SW 1271 (cell line): Measurements from ENCODE around the gene SAPCD2.
"Not testable (repeated sequence)": the region's sequence is repeated elsewhere in the genome, so short reads cannot be mapped to it uniquely, and the experiment has no call there.

Source experiments
- DNase-seq, 2 experiments: peaks; one replicate each; lab custom pipeline; 2025; lab: John Stamatoyannopoulos, UW

SAPCD2 gene

DNA sequence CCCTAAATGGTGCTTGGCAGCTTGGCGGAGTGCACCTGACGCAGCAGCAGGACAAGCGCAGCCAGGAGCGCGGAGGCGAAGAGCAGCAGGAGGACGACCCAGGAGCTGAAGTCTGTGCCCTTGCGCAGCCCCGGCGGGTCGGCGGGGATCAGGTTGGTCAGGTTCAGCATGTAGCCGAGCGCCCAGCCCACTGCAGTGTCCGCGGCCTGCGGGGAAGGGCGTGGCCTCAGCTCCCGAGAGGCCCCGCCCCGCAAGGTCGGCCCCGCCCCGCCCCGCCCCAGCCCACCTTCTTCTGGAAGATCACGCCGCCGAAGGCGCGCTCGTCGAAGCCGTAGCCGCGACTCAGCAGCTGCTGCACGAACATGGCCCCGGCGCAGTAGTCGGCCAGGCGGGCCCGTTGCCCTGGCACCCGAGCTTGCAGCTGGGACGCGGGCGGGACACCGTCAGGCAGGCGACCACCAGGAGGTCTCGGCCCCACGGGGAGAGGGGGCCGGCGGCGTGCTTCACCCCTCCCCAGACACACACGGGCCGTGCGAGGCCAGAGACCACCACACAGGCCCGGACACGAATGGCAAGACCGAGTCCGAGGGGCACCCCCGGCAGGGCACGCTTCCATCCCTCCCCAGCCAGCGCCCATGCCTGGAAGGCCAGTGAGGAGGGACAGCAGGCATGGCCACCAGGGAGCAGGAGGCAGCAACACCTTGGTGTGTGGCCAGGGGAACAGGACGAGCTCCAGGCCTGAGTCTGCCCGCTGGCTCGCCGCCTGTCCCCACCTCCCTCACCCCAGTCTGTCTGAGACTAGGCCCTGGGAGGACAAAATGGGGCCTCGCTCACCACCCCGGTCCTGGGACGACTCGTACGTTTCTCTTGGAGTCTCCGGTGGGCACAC, 21.5 kb downstream of the SAPCD2 start:
- no peak for DNase-seq

DNA sequence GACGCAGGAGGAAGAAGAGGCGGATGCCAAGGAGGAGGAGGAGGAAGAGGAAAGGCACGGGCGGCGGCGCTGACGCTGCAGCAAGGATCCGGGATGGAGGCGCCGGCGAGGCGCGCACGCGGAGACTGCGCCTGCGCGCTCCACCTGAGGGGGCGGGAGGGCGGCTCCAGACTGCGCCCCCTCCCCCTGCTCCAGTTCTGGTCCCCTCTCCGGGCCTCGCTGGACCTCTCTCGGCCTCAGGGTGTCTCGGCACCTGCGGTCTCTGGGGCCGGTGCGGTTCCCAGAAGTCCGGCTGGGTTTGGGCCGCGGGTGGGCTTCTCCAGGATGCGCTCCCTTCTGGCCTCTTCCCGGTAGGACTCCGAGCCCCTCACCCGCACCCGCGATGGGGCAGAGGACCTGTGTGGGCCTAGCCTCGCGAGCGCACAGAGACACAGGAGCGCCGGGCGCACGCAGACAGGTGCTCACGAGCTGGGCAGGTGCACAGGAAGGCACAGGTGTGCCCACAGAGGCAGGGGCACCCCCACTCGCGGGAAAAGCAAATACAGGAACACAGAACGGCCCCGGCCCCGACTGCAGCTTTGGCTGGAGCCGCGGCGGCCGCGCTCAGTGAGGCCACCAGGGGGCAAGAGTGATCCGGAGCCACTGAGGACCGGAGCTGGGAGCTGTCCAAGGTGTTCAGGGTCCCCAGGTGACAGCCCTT, 24.1 kb downstream of the SAPCD2 start, which contains the start of gene NPDC1:
NPDC1 (minus strand) TSS at position 90 of the 700 bp plus-strand sequence. CDS start 188 bp downstream, outside the sequence.
- DNase-seq, result peak in 1 of 2 experiments; percentile 74

DNA sequence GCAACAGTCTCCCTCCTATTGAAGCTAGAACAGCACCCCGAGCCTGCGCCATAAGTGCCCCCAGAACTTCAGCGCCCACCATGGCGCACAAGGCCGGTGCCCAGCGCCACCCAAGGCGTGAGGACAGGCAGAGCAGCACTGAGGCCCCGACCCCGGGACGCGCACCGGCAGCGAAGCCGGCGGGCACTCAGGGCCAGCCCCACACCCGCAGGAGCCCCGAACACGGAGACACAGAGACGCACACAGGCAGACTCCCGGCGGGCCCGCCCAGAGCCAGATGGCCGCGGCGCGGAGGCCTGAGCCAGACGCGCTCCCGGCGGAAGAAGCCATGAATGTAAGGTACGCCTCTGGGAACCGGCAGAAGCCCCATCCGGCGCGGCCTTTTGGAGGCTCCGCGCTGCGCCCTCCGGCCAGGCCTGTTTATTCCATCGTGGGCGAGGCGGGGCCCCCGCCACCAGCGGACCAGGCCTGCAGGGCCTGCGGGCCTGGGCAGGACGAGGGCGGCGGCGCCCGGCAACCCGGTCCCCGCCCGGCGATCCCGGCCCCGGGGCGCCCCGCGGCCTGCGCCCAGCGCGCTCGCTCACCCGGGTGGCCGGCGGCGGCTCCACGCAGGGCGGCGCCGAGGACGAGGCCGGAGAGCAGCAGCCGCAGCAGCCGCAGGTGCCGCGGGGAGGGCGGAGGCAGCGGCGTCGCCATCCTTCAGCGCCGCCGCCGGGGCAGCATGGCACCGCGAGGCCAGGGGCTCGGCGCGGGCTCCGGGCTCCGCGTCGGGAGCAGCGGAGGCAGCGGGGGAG, 24.9 kb downstream of the SAPCD2 start:
- peak in 1 of 2 experiments; percentile 32 for DNase-seq

DNA sequence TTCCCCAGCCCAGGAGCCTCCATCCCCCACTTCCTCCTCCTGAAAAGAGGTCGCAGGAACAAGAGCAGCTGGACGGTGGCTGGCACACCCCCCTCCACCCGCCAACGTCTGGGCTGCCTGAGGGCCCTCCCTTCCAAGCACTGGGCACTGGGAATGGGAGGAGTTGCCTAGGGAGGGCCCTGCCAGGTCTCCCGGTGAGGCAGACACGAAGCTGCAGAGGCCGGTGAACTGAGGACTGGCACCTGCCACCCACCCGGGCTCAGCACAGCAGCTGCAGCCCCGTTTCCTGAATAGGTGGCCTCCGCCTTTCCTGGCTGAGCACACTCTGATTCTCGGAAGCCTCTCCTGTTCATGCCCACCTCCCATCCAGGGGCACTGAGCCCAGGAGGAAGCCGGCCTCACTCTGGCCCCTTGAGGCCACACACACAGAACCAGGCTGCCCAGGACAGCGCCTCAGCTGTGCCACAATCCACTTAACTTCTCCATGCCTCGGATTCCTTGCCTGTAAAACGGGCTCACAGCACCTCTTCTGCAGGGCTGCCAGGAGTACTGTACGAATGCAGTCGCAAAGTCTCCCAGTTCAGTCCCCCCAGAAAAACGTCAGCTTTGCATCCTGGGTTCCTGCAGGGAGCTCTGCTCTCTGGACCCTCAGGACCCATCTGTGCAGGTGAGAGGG, 25.7 kb downstream of the SAPCD2 start:
- DNase-seq, result no peak

DNA sequence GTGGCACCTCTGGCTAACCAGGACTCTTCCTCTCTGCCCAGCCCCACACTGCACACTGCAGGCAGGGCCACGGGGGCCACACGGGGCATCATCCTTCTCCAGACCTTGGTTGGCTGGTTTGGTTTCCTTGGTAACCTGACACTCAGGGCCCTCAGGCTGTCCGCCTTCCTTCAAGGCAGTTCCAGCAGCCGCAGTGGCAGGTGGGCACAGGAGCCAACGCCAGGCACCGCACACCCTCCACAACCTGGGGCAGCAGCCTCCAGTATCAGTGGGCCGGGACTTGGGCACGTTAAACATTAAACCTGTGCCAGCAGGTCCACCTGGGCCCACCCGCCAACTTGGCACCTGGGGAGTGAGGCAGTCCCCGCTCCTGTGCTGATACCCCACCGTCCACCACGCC, 26.3 kb downstream of the SAPCD2 start:
- no peak for DNase-seq

DNA sequence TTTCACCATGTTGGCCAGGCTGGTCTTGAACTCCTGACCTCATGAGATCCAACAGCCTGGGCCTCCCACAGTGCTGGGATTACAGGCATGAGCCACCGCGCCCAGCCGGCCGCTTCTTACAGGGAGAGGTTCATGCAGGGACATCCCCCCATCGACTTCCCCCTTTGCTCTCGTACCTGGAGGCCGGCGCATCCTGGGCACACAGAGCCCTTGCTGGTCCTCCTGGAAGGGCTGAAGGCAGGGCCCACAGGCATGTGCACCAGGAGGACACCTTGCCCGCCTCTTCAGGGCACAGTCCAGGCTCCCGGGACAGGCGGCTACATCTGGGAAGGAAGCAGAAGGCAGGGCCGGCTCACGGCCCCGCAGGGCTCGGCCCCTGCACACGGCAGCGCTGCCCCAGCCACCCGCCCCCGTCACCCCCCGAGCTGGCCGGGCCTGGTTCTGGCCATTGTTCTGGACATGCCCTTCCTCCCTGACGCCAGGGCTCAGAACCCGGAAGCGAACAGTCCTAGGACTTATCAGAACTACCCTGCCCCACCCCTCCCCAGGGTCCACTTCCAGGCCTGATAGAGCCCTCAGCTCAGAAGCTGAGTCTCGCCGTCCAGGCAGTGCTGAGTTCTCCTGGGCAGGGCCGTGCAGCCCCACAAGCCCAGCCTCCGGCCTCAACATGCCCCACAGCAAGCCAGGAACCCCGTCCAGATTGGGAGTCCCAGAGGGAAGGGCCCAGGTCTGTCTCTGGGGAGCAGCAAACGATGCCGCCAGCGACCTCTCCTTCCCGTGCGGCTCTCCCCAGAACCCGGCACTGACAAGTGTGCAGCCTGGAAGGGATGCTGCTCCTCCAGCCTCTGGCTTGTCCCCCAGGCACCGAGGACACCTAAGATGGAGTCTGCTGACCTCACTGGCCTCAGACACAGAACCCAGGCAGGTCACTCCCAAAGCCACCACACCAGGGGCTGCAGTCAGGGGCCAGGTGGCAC, 27.3 kb downstream of the SAPCD2 start:
- DNase-seq, result no peak

DNA sequence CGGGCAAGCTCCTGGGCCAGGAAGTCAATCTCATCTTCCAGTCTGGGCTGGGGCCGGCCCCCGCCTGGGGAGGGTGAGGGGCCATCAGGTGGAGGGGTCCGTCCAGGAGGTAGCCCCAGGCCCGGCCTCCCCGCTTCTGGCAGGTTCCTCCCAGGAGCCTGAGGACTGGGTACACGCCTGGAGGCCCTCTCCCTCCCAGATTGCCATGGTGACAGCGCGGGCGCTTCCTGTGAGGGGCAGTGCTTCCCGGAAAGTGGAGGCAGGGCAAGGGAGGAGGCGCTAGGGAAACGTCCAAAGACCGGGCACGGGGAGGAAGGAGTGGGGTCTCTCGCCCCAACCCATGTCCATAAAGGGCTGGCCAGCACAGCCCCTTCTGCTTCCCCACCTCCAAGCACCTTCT, 29.2 kb downstream of the SAPCD2 start:
- no peak for DNase-seq

DNA sequence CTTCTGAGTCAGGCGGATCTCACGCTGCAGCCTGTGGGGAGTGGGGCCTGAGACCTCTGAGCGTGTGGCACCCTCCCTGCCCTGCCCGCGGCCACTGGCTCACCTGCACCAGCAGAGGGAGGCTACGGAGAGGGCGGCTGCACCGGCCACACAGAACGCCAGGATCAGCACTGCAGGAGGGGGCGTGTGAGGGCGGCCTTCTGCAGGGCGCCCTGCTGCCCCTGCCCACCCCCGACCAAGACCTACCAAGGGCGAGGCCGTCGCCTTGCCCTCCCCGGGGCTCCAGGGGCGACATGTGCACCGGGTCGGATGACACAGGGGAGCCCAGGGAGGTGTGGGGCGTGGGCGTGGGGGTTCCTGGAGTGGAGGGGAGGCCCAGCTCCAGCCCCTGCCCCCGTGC, 29.8 kb downstream of the SAPCD2 start:
- no peak for DNase-seq

DNA sequence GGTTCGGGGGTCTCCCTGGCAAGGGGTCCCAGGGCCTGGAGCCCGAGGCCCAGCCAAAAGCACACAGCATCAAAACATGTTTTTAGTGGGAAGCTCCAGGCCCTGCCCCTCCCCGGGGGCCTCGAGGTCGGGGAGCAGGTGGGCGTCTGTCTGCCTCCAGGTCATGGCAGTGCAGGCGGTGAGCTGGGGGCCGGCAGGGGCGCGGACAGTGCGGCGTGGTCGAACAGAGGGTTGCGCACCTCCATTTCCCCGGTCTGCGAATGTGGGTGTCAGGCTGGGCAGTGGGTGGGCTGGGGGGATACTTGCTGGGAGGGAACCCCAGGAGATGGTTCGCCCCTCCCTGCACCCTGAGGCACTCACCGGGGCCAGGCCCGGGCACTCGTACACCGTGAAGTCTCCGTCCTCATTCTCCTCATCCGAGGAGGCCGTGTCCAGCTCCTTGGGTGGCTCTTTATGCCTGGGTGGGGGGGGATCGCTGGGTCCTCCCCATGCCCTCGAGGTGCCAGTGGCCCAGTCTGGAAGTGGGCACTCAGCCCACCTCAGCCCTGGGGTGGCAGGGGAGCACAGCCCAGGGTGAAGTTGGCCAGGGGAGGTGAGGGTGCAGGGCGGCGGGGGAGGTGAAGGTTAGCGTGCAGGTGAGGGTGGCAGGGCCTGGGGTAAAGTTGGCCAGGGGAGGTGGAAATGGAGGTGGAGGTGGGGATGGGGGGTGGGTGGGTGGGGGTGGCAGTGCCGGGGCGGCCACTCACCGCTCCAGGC, 30.6 kb downstream of the SAPCD2 start:
- no peak for DNase-seq

DNA sequence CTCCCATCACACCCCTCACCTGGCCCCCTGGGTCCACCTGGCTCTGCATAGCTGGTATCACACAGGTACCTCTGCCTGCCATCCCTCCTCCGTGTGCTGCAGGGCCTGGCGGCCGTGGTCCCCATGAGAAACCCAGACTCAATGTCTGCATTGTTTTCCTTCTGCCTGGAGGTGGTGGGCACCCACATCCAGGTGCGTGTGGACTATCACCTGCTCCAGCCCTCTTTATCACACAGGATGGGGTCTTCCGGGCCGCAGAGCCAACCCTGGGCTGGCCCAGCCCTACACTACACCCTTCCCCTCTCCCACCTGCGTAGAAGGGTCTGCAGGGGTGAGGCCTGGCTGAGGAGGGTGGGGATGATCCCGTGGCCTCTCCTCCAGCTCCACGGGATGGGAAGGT, 31.4 kb downstream of the SAPCD2 start:
- DNase-seq, result no peak

DNA sequence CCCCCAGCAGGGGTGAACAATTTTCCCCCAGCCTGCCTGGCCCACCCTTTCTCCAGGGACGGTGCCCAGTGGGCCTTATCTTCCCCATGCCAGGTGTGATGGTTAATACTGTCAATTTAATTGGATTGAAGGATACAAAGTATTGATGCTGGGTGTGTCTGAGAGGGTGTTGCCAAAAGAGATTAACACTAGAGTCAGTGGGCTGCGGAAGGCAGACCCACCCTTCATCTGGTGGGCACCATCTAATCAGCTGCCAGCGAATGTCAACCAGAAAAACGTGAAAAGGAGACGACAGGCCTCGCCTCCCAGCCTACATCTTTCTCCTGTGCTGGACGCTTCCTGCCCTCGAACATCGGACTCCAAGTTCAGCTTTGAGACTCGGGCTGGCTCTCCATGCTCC, 32.9 kb downstream of the SAPCD2 start:
- DNase-seq, result no peak

DNA sequence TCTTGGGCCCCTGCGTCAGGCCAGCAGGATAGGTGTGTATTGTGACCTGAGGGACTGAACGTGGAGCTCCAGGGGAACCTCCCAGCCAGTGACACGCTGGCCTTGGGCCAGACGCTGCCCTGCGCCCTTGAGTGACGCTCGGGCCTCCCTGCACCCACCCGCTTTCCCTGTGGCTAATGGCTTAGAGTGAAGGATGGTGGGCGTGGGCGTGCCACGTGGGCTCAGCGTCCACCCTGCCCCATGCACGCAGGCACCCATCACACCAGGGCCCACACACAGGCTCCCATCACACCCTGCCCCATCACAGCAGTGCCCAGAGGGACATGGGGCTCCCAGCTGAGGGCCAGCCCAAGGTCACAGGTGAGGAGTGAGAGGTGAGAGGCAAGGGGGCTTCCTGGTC, 33.3 kb downstream of the SAPCD2 start:
- DNase-seq, result no peak

DNA sequence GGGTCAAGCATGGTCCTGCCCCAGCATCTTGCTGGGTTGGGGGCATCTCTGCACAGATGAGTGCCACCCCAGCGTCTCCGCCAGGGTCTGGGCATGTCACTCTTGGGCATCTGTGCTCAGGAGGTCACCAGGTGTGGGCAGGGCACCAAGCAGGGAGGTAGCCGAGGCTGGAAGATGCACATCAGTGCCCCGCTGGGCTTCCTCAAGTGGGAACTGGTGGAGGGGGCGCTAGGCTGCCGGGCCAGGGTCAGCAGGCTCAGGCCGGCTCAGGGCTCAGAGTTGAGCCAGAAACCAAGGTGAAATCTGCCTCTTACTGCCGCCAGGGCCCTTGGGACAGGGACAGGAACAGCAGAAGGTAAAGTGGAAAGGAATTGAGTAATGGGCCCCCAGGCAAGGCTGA, 34.4 kb downstream of the SAPCD2 start:
- DNase-seq, result no peak

DNA sequence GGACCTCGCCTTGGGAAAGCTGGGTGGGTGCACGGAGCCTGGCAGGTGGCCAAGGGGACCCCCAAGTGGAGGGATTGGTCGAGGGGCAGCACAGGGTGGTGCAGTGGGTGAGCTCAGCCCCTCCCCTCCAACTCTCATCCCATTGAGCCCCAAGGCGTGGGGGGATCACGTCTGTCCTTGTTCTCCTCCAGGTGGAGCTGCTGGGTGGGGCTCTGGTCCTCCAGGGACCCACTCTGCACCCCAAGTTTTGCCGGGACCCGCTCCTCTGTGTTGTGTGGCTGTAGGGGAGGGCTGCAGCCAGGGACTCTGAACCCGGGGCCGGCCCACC, 34.9 kb downstream of the SAPCD2 start:
- DNase-seq, result no peak

DNA sequence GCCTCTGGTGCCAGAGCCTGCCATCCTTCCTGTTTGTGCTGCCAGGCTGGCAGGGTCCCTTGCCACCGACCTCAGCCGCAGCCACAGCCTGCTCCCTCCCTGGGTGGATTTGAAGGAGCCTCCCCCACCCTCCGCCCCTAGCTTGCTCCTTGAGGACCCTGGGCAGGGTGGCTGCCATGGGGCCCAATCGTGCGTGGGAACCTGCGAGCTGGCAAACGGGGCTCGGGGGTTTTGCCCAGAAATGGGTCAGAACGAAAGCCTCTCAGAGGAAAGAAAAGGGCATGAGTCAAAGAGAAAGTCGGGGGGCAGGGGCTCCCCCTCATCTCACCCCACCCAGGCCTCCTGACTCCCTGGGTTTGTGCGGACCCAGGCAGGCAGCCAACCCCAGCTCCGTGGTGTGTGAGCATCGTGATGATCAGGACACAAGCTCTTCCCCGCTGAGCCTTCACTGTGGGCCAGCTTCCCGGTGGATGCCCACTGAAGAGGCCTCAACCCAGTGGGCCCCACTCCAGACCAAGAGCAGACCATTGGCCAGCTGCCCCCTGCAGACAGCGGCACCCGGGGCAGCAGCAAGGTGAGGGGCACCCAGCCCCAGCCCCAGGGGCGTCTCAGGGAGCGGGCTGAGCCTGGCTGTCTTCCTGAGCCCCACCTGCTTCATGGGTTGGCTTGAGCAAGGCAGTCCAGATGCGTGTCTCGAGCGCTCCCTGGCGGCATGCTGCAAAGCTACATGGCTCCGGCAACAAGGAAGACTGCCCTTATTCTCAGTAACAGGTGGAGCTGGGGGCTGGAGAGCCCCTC, 35.4 kb downstream of the SAPCD2 start:
- DNase-seq, result peak; percentile 38 to 79

DNA sequence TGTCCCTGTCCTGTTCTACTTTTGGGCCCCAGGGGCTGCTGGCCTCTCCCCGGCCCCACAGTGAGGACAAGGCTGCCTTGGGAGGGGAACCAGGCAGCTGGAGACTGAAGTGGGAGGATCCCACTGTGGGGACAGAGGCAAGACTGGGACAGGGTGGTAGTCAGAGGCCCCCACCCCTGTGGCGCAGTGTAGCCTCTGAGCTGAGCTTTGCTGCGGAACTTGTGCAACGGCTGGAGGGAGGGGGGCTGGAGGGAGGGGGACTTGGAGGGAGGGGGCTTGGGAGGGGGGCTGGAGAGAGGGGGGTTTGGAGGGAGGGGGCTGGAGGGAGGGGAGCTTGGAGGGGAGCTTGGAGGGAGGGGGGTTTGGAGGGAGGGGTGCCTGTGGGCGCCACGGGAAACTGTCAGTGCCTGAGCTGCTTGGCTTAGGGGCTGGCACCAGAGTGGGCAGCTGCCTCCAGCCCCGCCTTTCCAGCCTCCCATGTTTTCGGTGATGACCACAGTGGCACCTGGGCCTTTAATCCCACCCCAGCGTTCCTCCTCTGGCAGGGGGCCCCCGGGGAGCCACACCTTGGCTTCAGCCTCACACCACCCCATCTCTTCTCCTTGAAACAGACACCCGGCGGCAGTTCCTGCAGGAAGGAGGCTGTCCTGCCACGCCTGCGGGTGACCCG, 36.2 kb downstream of the SAPCD2 start:
- DNase-seq, result no peak

DNA sequence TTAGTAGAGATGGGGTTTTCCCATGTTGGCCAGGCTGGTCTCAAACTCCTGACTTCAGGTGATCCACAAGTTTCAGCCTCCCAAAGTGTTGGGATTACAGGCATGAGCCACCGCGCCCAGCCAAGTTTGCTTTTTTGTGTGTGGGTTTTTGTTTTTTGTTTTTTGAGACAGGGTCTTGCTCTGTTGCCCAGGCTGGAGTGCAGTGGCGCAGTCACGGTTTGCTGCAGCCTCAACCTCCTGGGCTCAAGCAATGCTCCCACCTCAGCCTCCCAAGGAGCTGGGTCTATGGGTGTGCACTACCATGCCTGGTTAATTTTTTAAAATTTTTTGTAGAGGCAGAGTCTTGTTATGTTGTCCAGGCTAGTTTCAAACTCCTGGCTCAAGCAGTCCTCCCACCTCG, 36.9 kb downstream of the SAPCD2 start:
- not testable (repeated sequence) for DNase-seq

DNA sequence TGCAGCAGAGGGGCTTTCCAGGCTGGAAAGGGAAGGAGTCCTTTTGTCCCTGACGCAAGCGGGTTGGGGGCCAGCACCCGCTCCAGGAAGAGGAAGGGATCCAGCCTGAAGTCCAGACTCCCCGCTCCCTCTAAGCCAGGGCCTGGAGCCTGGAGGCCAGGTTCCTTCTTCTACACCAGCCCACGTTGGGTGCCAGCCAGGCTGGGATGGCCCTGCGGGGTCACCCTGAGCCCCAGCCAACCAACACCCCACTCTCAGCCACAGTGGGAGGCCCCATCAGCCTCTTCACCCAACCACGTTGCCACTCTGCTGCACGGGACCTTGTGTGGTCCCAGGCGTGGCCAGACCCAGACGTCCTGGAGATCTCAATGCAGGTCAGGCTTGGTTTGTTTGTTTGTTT, 37.5 kb downstream of the SAPCD2 start:
- no peak for DNase-seq
